ENCODE results near the gene RCAN1. TPM values are rescaled to one million over a fixed set of nuclear protein-coding genes. Genes with fewer than 3 reads are reported as not detected.

The RCAN1 gene
- polyA plus RNA-seq, 1 donor (not counting 4 experiments of a cell fraction or from before 2014, with no cell fraction given): 21.3 TPM

DNA sequence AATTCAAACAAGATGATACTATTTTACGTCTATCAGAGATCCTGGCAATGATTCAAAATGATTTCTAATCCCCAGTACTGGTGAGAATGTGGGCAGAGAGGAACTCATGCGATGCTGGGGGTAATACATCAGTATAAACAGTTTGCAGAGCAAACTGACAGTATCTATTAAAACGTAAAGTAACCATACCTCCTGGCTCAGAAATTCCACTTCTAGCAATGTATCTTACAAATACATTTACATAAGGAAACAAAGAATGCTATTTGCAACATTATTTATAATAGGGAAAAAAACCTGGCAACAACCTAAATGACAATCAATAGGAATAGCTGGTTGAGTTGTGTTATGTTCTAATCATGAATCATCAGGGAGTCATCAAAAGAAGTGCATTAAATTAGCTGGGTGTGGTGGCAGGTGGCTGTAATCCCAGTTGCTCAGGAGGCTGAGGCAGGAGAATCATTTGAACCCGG is 15.9 kb downstream of the RCAN1 start:
- no peaks in the 10 kb centered on the region for H3K27me3 ChIP-seq (ENCODE audit: control insufficient read depth, extremely low read depth, insufficient read depth, low read length)
- H3K79me2 ChIP-seq (ENCODE audit: control insufficient read depth, insufficient read depth, low read length): no peaks in the 10 kb centered on the region
- H3K27ac ChIP-seq (ENCODE audit: control insufficient read depth, insufficient read depth, low read length): peak overlapping the region; percentile 58
- H3K9me3 ChIP-seq (ENCODE audit: control insufficient read depth, low read depth, low read length): no peaks in the 10 kb centered on the region
- H3K9me1 ChIP-seq (ENCODE audit: control insufficient read depth, extremely low read depth, insufficient read depth, low read length): no peaks in the 10 kb centered on the region
- dilution Hi-C loops (cut with MboI; ENCODE audit: extremely low pct_ligation_motif_present, low sequenced_read_pairs): no loop called here
- peak; percentile 9 for FAIRE-seq
- H3K4me3 ChIP-seq (ENCODE audit: control insufficient read depth in 2 of 3, extremely low read depth in 1 of 3, insufficient read depth in 2 of 3, low read depth in 1 of 3, low read length in 3 of 3): peak overlapping the region in 1 of 3 experiments; percentile 26
- no peak overlapping the region for H2AFZ ChIP-seq (ENCODE audit: control insufficient read depth, low read length)
- peak overlapping the region; percentile 61 for H3K4me2 ChIP-seq (ENCODE audit: control insufficient read depth, extremely low read depth, insufficient read depth, low read depth, low read length)
- no peak for DNase-seq (ENCODE audit: low read depth, low spot score)
- TF ChIP-seq, protein P1, sequence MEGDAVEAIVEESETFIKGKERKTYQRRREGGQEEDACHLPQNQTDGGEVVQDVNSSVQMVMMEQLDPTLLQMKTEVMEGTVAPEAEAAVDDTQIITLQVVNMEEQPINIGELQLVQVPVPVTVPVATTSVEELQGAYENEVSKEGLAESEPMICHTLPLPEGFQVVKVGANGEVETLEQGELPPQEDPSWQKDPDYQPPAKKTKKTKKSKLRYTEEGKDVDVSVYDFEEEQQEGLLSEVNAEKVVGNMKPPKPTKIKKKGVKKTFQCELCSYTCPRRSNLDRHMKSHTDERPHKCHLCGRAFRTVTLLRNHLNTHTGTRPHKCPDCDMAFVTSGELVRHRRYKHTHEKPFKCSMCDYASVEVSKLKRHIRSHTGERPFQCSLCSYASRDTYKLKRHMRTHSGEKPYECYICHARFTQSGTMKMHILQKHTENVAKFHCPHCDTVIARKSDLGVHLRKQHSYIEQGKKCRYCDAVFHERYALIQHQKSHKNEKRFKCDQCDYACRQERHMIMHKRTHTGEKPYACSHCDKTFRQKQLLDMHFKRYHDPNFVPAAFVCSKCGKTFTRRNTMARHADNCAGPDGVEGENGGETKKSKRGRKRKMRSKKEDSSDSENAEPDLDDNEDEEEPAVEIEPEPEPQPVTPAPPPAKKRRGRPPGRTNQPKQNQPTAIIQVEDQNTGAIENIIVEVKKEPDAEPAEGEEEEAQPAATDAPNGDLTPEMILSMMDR (optimal IDR thresholded peaks at IDR 0.05 in 1 of 3, IDR thresholded peaks at IDR 0.05 in 1 of 3, conservative IDR thresholded peaks at IDR 0.05 in 1 of 3; ENCODE audit: extremely low read depth in 1 of 3, insufficient read depth in 2 of 3, low read length in 3 of 3): no peak
- no peak for TF ChIP-seq EZH2 (IDR thresholded peaks at IDR 0.05; ENCODE audit: low read length)
- no peak overlapping the region for H3K9ac ChIP-seq (ENCODE audit: control insufficient read depth, extremely low read depth, insufficient read depth, low read length)
- no peaks in the 10 kb centered on the region for H4K20me1 ChIP-seq (ENCODE audit: control insufficient read depth, extremely low read depth, insufficient read depth, low read length)
- peaks cover 16% of the 10 kb centered on the region for H3K4me1 ChIP-seq (ENCODE audit: control insufficient read depth, extremely low read depth, insufficient read depth, low read length)
- H3K36me3 ChIP-seq (ENCODE audit: control insufficient read depth in 2 of 2, extremely low read depth in 1 of 2, insufficient read depth in 2 of 2, low read length in 2 of 2): no peaks in the 10 kb centered on the region

DNA sequence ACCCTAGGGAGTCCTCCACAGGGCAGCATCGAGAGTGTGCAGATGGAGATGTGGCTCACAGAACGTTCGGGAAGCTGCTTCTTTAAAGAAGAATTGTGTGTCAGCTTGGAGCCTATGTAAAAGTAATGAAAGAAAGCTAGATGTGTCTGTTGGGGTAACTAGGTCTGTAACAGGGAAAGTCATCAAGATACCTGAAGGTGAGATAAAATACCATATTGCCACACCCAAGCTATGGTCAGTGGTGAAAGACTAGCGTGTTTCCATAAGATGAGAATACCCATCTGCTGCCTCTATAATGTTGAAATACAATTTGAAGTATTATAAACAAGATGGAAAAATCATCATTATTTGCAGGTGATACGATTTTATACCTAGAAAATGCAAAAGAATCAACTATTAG is 17.5 kb downstream of the RCAN1 start:
- no peaks in the 10 kb centered on the region for H3K27me3 ChIP-seq (ENCODE audit: control insufficient read depth, extremely low read depth, insufficient read depth, low read length)
- H4K20me1 ChIP-seq (ENCODE audit: control insufficient read depth, extremely low read depth, insufficient read depth, low read length): no peaks in the 10 kb centered on the region
- no peak for DNase-seq (ENCODE audit: low read depth, low spot score)
- no peaks in the 10 kb centered on the region for H3K79me2 ChIP-seq (ENCODE audit: control insufficient read depth, insufficient read depth, low read length)
- H3K4me2 ChIP-seq (ENCODE audit: control insufficient read depth, extremely low read depth, insufficient read depth, low read depth, low read length): no peak overlapping the region
- H3K9me3 ChIP-seq (ENCODE audit: control insufficient read depth, low read depth, low read length): no peaks in the 10 kb centered on the region
- FAIRE-seq: no peak
- H3K36me3 ChIP-seq (ENCODE audit: control insufficient read depth in 2 of 2, extremely low read depth in 1 of 2, insufficient read depth in 2 of 2, low read length in 2 of 2): no peaks in the 10 kb centered on the region
- H3K9me1 ChIP-seq (ENCODE audit: control insufficient read depth, extremely low read depth, insufficient read depth, low read length): no peaks in the 10 kb centered on the region
- TF ChIP-seq EZH2 (IDR thresholded peaks at IDR 0.05; ENCODE audit: low read length): no peak
- TF ChIP-seq, protein P1 (optimal IDR thresholded peaks at IDR 0.05 in 1 of 3, IDR thresholded peaks at IDR 0.05 in 1 of 3, conservative IDR thresholded peaks at IDR 0.05 in 1 of 3; ENCODE audit: extremely low read depth in 1 of 3, insufficient read depth in 2 of 3, low read length in 3 of 3): no peak
- dilution Hi-C loops (cut with MboI; ENCODE audit: extremely low pct_ligation_motif_present, low sequenced_read_pairs): no loop called here
- H3K9ac ChIP-seq (ENCODE audit: control insufficient read depth, extremely low read depth, insufficient read depth, low read length): no peak overlapping the region
- no peak overlapping the region for H2AFZ ChIP-seq (ENCODE audit: control insufficient read depth, low read length)
- no peak overlapping the region for H3K4me3 ChIP-seq (ENCODE audit: control insufficient read depth in 2 of 3, extremely low read depth in 1 of 3, insufficient read depth in 2 of 3, low read depth in 1 of 3, low read length in 3 of 3)
- H3K4me1 ChIP-seq (ENCODE audit: control insufficient read depth, extremely low read depth, insufficient read depth, low read length): peaks cover 16% of the 10 kb centered on the region
- no peak overlapping the region for H3K27ac ChIP-seq (ENCODE audit: control insufficient read depth, insufficient read depth, low read length)
